Measurements from ENCODE around the gene PHACTR1.
"Not testable (repeated sequence)": the region's sequence is repeated elsewhere in the genome, so short reads cannot be mapped to it uniquely, and the experiment has no call there.

PHACTR1 gene

GRCh38 chr6:12716298-12716916 is at the start of gene PHACTR1:
PHACTR1 (plus strand) TSS chr6:12716767.
- DNase-seq: no peak

GRCh38 chr6:12666886-12667285 is 49.7 kb upstream of the PHACTR1 start:
- no peak for DNase-seq

GRCh38 chr6:12675931-12676330 is 40.6 kb upstream of the PHACTR1 start:
- DNase-seq: no peak

GRCh38 chr6:12679341-12679740 is 37.2 kb upstream of the PHACTR1 start:
- no peak for DNase-seq

DNA sequence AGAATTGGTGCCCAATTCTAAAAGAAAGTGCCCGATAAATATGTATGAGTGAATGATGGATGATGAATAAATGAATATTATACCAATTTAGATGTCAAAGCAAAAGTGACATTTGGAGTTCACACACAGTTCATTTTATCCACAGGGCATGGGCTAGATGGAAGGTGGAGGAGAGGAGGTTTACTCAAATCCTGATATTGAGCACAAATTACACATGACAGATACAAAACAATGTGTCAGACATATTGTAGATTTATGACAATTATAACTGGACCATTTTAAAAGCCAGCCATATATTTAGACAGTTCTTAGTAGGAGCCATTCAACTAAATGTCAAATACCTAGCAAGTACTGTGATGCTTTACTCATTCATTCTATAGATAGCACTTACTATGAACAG is 23.4 kb upstream of the PHACTR1 start:
- DNase-seq: no peak

DNA sequence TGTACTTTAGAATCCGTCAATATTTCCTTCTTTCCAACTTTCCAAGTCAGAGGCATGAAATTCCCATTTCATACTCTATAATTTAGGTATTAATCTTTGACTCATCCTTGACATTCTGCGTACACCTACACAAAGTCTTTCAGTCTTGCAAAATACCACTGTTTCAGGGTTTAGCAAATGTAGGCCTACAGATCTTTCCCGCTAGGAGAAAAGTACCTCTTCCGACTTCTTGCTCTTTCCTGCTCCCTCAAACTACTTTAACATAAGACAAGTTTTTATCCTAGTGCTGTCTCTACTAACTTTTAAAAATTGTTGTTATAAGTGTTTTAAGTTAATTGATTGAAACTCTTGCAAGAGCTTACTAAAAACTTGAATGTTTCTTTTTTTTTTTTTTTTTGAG is 18.3 kb upstream of the PHACTR1 start:
- no peak for DNase-seq

- DNase-seq: no peak
These were observed 11.6 kb upstream of the PHACTR1 start for GRCh38 chr6:12704946-12705345.

DNA sequence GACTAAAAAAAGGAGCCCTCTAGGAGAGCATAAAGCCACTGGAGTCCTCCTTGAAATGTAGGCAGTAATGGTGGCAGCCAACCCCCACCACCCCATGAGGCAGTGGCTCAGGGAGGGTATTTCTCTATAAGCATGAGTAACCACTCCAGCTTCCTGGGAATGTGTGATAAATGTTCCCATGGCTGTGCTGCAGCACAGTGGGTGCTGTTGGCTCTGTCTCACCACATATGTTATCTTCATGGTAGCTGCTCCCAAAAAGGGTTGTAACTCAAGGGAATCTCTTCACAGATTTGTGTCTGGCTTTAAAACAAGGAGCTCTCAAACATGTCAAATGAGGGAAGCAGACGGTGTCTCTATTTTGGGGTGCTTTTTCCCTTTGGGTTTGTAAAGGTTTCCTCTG is 7.5 kb upstream of the PHACTR1 start:
- no peak for DNase-seq

GRCh38 chr6:12709556-12710232 is 6.9 kb upstream of the PHACTR1 start:
- DNase-seq: no peak

DNA sequence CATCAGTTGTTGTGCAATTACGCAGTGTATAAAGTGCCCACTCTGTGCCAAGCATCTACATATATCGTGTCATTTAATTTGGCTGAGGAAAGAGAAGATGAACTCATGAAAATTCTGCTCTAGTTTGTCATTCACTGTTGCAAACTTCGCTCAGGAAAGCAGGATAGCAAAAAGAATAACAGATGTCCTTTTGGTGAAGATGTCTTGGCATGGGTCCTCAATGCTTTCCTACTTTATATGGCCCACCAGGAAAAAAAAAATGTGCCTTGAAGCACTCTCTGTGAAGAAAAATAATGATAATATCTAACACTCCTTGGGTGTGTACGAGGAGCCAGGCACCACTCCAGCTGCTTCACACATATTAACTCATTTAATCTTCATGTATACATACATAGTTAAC is 5.6 kb upstream of the PHACTR1 start:
- no peak for DNase-seq

- DNase-seq: no peak
These were observed 2.5 kb upstream of the PHACTR1 start for GRCh38 chr6:12714022-12714421.

DNA sequence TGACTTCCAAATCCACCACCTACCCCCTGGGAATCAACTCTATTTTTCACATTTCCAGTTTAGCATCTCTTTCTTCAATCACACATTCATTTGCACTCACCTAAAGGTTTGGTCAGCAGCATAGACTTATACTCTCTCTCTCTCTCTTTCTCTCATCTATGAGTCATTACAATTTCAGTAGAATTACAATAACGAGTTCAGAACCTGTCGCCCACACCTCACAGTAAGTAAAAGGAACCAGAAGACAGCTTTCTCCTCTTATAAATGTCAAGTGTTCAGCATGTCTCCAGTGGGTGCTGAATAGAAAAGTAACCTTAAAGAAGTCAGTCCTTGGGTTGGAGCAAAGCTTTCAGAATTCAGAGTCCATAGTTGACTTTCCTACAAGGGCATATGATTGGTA is 1.1 kb upstream of the PHACTR1 start:
- no peak for DNase-seq

GRCh38 chr6:12717356-12717755 is 789 bp downstream of the PHACTR1 start:
- DNase-seq: no peak

DNA sequence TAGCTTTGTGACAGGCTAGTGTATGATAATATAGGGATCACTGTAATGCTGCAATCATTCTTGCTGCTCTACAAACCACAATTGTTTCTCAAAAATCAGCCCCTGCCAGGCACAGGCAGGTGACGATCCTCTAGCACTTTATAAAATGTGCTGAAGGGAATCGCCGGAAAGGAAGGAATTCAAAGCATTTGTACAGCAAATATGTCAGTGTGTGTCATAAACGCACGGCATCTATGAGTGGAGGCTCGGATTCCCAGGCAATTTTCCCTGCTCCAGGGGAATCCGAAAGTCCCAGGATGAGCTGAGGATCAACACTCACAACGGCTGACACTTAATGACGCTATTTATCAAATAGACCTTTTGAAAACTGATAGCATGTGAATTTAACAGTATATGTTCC is 1.4 kb downstream of the PHACTR1 start:
- DNase-seq: no peak

DNA sequence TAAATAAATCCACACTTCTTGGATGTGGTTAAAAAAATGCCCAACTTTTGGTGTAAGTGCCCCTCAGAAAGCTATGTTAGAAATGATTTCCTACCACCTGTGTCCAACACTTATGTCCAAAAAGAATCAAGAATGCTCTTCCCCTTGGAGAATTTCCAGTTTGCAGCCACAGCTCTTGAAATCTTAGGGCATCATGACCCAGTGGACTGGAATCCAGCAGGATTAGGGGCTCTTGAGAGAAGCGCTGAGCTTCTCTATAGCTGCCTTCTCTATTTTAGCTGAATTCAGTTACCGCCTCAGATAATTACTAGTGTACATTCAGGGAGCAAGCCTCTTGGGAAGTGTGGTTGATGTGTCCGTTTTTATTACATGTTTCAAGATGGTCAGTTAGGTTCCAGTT is 2.5 kb downstream of the PHACTR1 start:
- DNase-seq: peak; percentile 19

DNA sequence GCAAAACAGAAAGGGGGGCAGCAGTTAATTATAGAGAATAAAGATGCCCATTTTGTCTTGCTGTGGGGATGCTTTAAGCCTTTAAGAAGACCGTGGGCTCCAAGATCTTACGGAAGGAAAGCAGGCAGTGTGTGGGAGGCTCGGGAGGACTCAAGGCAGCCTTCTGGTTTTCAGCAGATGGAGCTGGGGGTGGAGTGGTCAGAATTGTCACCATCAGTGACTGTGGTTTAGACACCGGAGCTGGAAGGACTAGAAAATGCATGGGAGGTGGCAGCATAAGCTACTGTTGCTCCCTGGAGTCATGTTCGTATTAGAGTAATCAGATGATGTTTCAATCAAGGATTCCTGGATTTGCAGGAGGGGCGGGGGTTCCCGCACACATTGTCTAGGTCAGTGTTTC is 3.7 kb downstream of the PHACTR1 start:
- no peak for DNase-seq

GRCh38 chr6:12725263-12725662 is 8.7 kb downstream of the PHACTR1 start:
- no peak for DNase-seq

DNA sequence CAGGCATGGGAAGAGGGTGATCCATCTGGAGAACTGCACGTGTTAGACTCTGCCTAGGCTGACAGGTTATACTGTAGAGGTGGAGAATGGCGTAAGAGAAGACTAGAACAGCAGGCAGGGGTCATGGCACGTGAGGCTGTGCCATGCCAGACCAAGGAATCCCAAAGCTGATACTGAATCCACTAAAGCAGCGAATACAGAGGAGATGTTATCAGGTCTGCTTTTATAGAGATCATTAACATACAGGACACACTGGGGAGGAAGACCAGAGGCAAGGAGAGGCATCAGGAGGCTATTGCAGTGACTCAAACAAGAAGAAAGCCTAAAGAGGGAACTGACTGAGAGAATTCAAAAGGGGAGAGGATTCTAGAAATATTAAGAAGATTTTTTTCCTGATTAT is 12.9 kb downstream of the PHACTR1 start:
- no peak for DNase-seq

GRCh38 chr6:12730809-12731208 is 14.2 kb downstream of the PHACTR1 start:
- DNase-seq: not testable (repeated sequence)

DNA sequence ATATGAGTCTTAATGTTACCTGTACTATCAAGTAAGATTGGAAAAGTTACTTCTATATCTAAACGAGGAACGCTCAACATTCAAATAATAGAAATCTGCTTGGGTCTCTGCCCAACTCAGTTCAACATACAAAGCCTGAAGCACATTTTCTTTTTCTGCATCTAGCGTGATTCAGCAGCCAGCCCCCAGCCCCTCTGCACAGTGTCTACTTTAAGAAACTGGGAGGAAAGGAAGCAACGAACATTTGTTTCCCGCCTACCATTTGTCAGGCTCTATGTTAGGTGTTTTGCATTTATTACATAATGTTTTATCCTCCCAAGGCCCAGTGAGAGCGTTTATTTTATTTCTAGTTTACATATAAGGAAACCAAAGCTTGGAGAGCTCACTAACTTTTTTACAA is 17.3 kb downstream of the PHACTR1 start:
- no peak for DNase-seq

DNA sequence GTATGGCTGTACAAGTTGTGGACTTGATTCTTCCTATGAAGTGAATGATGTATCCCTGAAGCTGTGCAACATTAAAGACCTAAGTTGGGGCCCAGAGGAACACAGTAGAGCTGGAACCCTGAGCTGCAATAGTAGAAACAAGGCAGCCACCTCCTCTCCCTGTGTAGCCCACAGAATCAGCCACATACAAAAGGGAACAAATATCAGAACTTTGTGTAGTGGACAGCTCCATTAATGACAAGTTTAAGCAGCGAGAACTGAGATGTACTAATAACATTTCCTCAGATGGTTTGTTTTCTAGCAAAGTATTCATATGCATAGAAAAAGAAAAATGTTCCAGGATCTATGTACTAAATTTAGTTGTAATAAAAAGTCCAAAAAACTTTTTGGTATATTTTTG is 19.2 kb downstream of the PHACTR1 start:
- no peak for DNase-seq

DNA sequence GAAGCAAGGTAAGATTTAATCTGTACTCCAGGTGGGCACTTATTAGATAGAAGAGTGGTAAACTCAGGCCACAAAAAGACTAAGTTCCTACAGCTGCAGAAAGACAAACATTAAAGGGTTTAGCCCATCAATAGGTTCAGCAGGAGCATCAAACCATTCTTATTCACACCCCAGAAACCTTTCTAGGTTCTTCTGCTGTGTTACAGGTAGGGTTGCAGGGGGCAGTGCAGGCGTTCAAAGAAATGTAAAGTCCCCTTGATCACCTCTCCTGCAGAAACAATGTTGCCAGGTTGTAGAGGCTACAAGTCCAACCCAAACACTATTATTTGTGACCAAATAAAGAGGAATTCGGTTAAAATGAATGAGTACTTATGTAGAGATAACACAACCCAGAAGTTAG is 31.8 kb downstream of the PHACTR1 start:
- no peak for DNase-seq

DNA sequence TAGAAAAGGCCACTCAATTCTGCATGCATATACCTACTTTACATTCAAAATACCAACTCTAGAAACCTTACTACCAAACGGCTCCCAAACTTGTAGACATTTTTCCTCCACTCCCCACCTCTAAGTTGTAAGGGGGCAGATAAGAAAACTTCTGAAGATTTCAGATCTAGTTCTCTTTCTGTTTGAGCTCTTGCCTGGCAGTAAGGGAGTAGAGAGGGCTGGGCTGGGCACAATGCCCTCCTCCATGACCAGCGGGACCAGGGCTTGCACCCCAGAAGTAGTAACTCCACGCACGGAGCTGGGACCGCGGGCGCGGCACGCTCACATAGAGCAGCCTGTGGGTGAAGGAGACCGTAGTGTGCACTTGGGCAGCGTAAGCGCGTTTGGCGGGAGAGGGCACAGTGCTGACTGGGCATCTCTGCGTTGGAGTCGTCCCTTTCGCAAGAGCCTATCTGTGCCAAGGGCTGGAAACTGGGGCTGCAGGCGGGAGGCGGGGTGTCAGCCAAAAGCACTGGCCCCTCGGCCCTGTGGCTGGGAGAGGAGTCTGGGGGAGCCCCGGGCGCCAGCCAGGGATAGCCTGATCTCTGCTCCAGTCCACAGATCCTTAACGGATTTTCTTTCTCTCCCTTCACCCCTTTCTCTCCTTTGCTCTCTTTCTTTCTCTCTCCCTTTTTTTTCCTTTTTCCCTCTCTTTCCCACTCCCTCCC is 32.4 kb downstream of the PHACTR1 start:
- no peak for DNase-seq

All from femur (tissue), 1 donor.